CD14-positive monocyte (primary cell): ENCODE measurements around the gene MOB3A. TPM values are rescaled to one million over a fixed set of nuclear protein-coding genes. Genes with fewer than 3 reads are reported as not detected.

Source experiments
- DNase-seq, 3 donors: peaks; one replicate each; pipeline ENCODE4 v3.0.0-alpha.2; 2011 to 2022
- H2AFZ ChIP-seq: 2 replicates; pipeline ENCODE4 v1.6.0; 2012; ENCODE audit warnings: mild to moderate bottlenecking, low read depth, low read length, inconsistent platforms; ENCODE audit not compliant: insufficient read depth, poor library complexity, severe bottlenecking
- H3K27ac ChIP-seq, 2 donors: 1 replicate in 1 of 2; 2 replicates in 1 of 2; pipeline ENCODE4 v1.5.1; 2012 to 2013; ENCODE audit warnings: low read length in 2 of 2, control low read depth in 1 of 2, inconsistent platforms in 1 of 2, low read depth in 1 of 2, mild to moderate bottlenecking in 1 of 2
- H3K27me3 ChIP-seq, 2 donors: one replicate each; pipeline versions ENCODE4 v1.6.0 to v1.6.1; 2011 to 2013; ENCODE audit warnings: low read length in 2 of 2; ENCODE audit not compliant: control insufficient read depth in 2 of 2, insufficient read depth in 2 of 2
- H3K36me3 ChIP-seq, 2 donors: replicated peaks in 1 of 2; 1 replicate in 1 of 2; 2 replicates in 1 of 2; pipeline versions ENCODE4 v1.5.1 to v1.6.1; 2012 to 2013; ENCODE audit warnings: low read length in 2 of 2, control low read depth in 1 of 2, inconsistent platforms in 1 of 2, mild to moderate bottlenecking in 1 of 2; ENCODE audit not compliant: insufficient read depth in 2 of 2, control insufficient read depth in 1 of 2
- H3K4me1 ChIP-seq, 2 donors: 1 replicate in 1 of 2; 2 replicates in 1 of 2; pipeline versions ENCODE4 v1.5.1 to v1.6.1; 2012 to 2013; ENCODE audit warnings: low read length in 2 of 2, control low read depth in 1 of 2, inconsistent platforms in 1 of 2, mild to moderate bottlenecking in 1 of 2, moderate library complexity in 1 of 2; ENCODE audit not compliant: insufficient read depth in 2 of 2, control insufficient read depth in 1 of 2
- H3K4me2 ChIP-seq: replicated peaks from 2 replicates; pipeline ENCODE3; 2012; ENCODE audit warnings: low read length, moderate library complexity, mild to moderate bottlenecking; ENCODE audit not compliant: poor library complexity, severe bottlenecking; ENCODE audit errors: extremely low read depth
- H3K4me3 ChIP-seq, 3 experiments: fragments of 200-600 bp in 1 of 3; sonication (generic) in 1 of 3; replicated peaks in 1 of 3; 1 replicate in 2 of 3; 2 replicates in 1 of 3; pipeline ENCODE4 v1.5.1; 2011 to 2013; ENCODE audit warnings: low read length in 3 of 3, mild to moderate bottlenecking in 3 of 3, control low read depth in 2 of 3, low read depth in 2 of 3, inconsistent platforms in 1 of 3, moderate library complexity in 1 of 3
- H3K79me2 ChIP-seq: 2 replicates; pipeline ENCODE4 v1.6.0; 2012; ENCODE audit warnings: mild to moderate bottlenecking, control low read depth, inconsistent platforms, low read length, moderate library complexity; ENCODE audit not compliant: insufficient read depth
- H3K9ac ChIP-seq: 2 replicates; pipeline ENCODE4 v1.6.0; 2017; ENCODE audit warnings: low read length, mild to moderate bottlenecking; ENCODE audit not compliant: insufficient read depth, poor library complexity, severe bottlenecking
- H3K9me3 ChIP-seq, 2 donors: replicated peaks in 1 of 2; 1 replicate in 1 of 2; 2 replicates in 1 of 2; pipeline versions ENCODE4 v1.5.1 to v1.6.1; 2012 to 2013; ENCODE audit warnings: low read length in 2 of 2, control low read depth in 1 of 2; ENCODE audit not compliant: control insufficient read depth in 1 of 2, insufficient read depth in 1 of 2
- H4K20me1 ChIP-seq: 2 replicates; pipeline ENCODE4 v1.6.0; 2012; ENCODE audit warnings: mild to moderate bottlenecking, low read length, control low read depth, moderate library complexity; ENCODE audit not compliant: insufficient read depth
- H3K27ac Mint-ChIP-seq, 7 donors: one replicate each; pipeline ENCODE4 v1.8.0; 2020; ENCODE audit warnings: mild to moderate bottlenecking in 7 of 7, mixed read lengths in 7 of 7, moderate library complexity in 6 of 7, inconsistent platforms in 2 of 7
- H3K27me3 Mint-ChIP-seq, 3 donors: one replicate each; pipeline ENCODE4 v1.8.0; 2021 to 2022; ENCODE audit warnings: low read depth in 3 of 3, mild to moderate bottlenecking in 3 of 3, mixed read lengths in 3 of 3, moderate library complexity in 3 of 3, inconsistent platforms in 1 of 3
- H3K36me3 Mint-ChIP-seq, 2 donors: one replicate each; pipeline ENCODE4 v1.8.0; 2020; ENCODE audit warnings: mixed read lengths in 2 of 2, inconsistent platforms in 1 of 2, mild to moderate bottlenecking in 1 of 2
- H3K4me1 Mint-ChIP-seq: one replicate; pipeline ENCODE4 v1.8.0; 2020; ENCODE audit warnings: mild to moderate bottlenecking, mixed read lengths
- H3K4me3 Mint-ChIP-seq, 2 donors: one replicate each; pipeline ENCODE4 v1.8.0; 2020; ENCODE audit warnings: mild to moderate bottlenecking in 2 of 2, mixed read lengths in 2 of 2, moderate library complexity in 1 of 2
- H3K9me3 Mint-ChIP-seq, 7 donors: one replicate each; pipeline ENCODE4 v1.8.0; 2020 to 2022; ENCODE audit warnings: mixed read lengths in 7 of 7, mild to moderate bottlenecking in 6 of 7, moderate library complexity in 6 of 7, inconsistent platforms in 2 of 7
- WGBS: methylation state at CpG from one replicate; pipeline ENCODE4 v1.1.5; 2013; ENCODE audit warnings: missing lambda C conversion rate; ENCODE audit not compliant: insufficient coverage; 5-methylcytosine and 5-hydroxymethylcytosine counted together
- intact Hi-C, 2 donors: fragments of 100-400 bp; cut with micrococcal nuclease; formaldehyde crosslinking; loops; one replicate each; pipeline versions ENCODE4 v1.15.0 to v1.15.1; 2023
- polyA plus RNA-seq, 3 donors: library from polyadenylated mRNA; depleted of rRNA in 1 of 3; unstranded in 2 of 3; stranded (reverse) in 1 of 3; fragments of 300-500 nt in 2 of 3; fragments of >200 nt in 1 of 3; fragmentation: Illumina TruSeq in 2 of 3; gene quantifications; 1 replicate in 2 of 3; 2 replicates in 1 of 3; pipeline ENCODE4 v1.2.3, GENCODE V29; 2012 to 2021
- TF ChIP-seq, protein P1 (sequence below): fragments of 200-600 bp; IDR thresholded peaks from one replicate; pipeline ENCODE4 v1.8.0; 2022; ENCODE audit warnings: antibody characterized with exemption, mild to moderate bottlenecking

MOB3A gene
- polyA plus RNA-seq, 3 donors = 60.5 to 179 (median 96.3) TPM

- peaks cover 2% of the 10 kb centered on the region for H4K20me1 ChIP-seq
- no peaks in the 10 kb centered on the region for H3K36me3 ChIP-seq
- H3K79me2 ChIP-seq = no peaks in the 10 kb centered on the region
- H3K36me3 Mint-ChIP-seq = no peaks in the 10 kb centered on the region
- DNase-seq = no peak
- no peak overlapping the region for H2AFZ ChIP-seq
- intact Hi-C loops = loop anchor here in 1 of 2 donors (5.0 kb wide), 1 partner anchor 33 kb away; the partner anchor contains the start of genes IZUMO4 and MOB3A
- H3K9me3 Mint-ChIP-seq = no peaks in the 10 kb centered on the region
- H3K4me3 ChIP-seq = no peak overlapping the region
- TF ChIP-seq, protein P1, sequence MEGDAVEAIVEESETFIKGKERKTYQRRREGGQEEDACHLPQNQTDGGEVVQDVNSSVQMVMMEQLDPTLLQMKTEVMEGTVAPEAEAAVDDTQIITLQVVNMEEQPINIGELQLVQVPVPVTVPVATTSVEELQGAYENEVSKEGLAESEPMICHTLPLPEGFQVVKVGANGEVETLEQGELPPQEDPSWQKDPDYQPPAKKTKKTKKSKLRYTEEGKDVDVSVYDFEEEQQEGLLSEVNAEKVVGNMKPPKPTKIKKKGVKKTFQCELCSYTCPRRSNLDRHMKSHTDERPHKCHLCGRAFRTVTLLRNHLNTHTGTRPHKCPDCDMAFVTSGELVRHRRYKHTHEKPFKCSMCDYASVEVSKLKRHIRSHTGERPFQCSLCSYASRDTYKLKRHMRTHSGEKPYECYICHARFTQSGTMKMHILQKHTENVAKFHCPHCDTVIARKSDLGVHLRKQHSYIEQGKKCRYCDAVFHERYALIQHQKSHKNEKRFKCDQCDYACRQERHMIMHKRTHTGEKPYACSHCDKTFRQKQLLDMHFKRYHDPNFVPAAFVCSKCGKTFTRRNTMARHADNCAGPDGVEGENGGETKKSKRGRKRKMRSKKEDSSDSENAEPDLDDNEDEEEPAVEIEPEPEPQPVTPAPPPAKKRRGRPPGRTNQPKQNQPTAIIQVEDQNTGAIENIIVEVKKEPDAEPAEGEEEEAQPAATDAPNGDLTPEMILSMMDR = no peak
- peak overlapping the region in 2 of 7 donors; percentile 30 to 49 for H3K27ac Mint-ChIP-seq
- no peaks in the 10 kb centered on the region for H3K27me3 ChIP-seq
- H3K9me3 ChIP-seq = no peaks in the 10 kb centered on the region
- peaks cover 27 to 29% of the 10 kb centered on the region in 2 donors for H3K4me1 ChIP-seq
- no peak overlapping the region for H3K9ac ChIP-seq
- peaks cover 21% of the 10 kb centered on the region for H3K4me1 Mint-ChIP-seq
- no peak overlapping the region for H3K27ac ChIP-seq
- H3K27me3 Mint-ChIP-seq = peaks cover 0 to 1% (median 0%) of the 10 kb centered on the region in 3 donors
- no peak overlapping the region for H3K4me3 Mint-ChIP-seq
- H3K4me2 ChIP-seq = no peak overlapping the region
- WGBS = 89% methylated on average over 6 of the region's 8 CpGs
Observed at GRCh38 chr19:2063824-2064223, 32.3 kb downstream of the MOB3A start.

GRCh38 chr19:2062770-2063169 is 33.4 kb downstream of the MOB3A start:
- H3K27ac ChIP-seq = no peak overlapping the region
- H3K27me3 ChIP-seq = no peaks in the 10 kb centered on the region
- TF ChIP-seq, protein P1 = no peak
- H3K4me3 Mint-ChIP-seq = peak overlapping the region in 1 of 2 donors; percentile 90
- H3K4me2 ChIP-seq = peak overlapping the region; percentile 83
- no peaks in the 10 kb centered on the region for H3K36me3 Mint-ChIP-seq
- H3K79me2 ChIP-seq = no peaks in the 10 kb centered on the region
- no peak overlapping the region for H3K4me3 ChIP-seq
- H3K27ac Mint-ChIP-seq = peak overlapping the region in 4 of 7 donors; percentile 26 to 94 (median 57)
- no peak overlapping the region for H3K9ac ChIP-seq
- H4K20me1 ChIP-seq = no peaks in the 10 kb centered on the region
- WGBS = 88% methylated on average over 8 of the region's 9 CpGs
- DNase-seq = no peak
- peaks cover 21% of the 10 kb centered on the region for H3K4me1 Mint-ChIP-seq
- no peaks in the 10 kb centered on the region for H3K9me3 ChIP-seq
- intact Hi-C loops = loop anchor here in 1 of 2 donors (5.0 kb wide), 1 partner anchor 35 kb away; the partner anchor contains the start of genes IZUMO4 and MOB3A
- H3K27me3 Mint-ChIP-seq = peaks cover 0 to 1% (median 0%) of the 10 kb centered on the region in 3 donors
- peaks cover 27 to 29% of the 10 kb centered on the region in 2 donors for H3K4me1 ChIP-seq
- H3K9me3 Mint-ChIP-seq = no peaks in the 10 kb centered on the region
- no peak overlapping the region for H2AFZ ChIP-seq
- H3K36me3 ChIP-seq = no peaks in the 10 kb centered on the region
